OCI-LY1 (cell line): ENCODE results near the gene BAIAP2.

Experiments used
- EZH2 ChIP-seq: fragments of 200-600 bp; sonication (generic), shearing (Covaris generic); IDR thresholded peaks from 2 replicates; pipeline ENCODE4 v1.8.0; 2017; ENCODE audit warnings: borderline replicate concordance, mixed run types, mild to moderate bottlenecking, antibody characterized with exemption, low read length, moderate library complexity, mixed read lengths
- TF ChIP-seq, protein P1 (sequence below): fragments of 200-600 bp; sonication (generic), shearing (Covaris generic); IDR thresholded peaks from 2 replicates; pipeline ENCODE4 v1.5.1; 2017; ENCODE audit warnings: mild to moderate bottlenecking, antibody characterized with exemption, low read length, moderate library complexity, mixed read lengths

DNA sequence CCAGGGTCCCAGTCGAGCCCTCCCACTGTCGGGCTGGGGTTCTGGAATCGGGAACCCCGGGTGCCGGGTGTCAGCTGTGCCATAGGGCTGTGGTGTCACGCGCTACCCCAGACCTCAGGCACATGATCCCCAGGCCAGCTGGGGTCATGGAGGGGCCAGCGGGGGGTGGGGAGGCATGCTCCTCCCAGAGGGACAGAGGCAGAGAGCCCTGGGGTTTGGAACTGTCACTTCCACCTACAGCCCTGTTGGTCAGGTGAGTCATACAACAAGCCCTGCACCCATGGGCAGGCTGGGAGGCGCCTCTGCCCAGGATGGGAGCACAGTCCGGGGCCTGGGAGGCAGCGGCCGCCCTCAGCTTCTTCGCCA lies 63.0 kb downstream of the BAIAP2 start:
- TF ChIP-seq, protein P1, sequence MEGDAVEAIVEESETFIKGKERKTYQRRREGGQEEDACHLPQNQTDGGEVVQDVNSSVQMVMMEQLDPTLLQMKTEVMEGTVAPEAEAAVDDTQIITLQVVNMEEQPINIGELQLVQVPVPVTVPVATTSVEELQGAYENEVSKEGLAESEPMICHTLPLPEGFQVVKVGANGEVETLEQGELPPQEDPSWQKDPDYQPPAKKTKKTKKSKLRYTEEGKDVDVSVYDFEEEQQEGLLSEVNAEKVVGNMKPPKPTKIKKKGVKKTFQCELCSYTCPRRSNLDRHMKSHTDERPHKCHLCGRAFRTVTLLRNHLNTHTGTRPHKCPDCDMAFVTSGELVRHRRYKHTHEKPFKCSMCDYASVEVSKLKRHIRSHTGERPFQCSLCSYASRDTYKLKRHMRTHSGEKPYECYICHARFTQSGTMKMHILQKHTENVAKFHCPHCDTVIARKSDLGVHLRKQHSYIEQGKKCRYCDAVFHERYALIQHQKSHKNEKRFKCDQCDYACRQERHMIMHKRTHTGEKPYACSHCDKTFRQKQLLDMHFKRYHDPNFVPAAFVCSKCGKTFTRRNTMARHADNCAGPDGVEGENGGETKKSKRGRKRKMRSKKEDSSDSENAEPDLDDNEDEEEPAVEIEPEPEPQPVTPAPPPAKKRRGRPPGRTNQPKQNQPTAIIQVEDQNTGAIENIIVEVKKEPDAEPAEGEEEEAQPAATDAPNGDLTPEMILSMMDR: no peak
- no peak for TF ChIP-seq EZH2
